GM21737 (cell line): ENCODE measurements around the gene TBXAS1.
A peak's percentile ranks its signal among the peaks of the same experiment; 100 is the strongest.

Source experiments
- ATAC-seq: cut with Tn5 transposase; IDR thresholded peaks from one replicate; pipeline ENCODE4 v1.9.1; 2021; ENCODE audit warnings: mild to moderate bottlenecking, moderate library complexity; ENCODE audit not compliant: unreplicated experiment

TBXAS1 gene

GRCh38 chr7:140061607-140061930 is 232.5 kb downstream of the TBXAS1 start:
- ATAC-seq, result no peak

GRCh38 chr7:140062118-140062527 is 233.1 kb downstream of the TBXAS1 start:
- peak; percentile 18 for ATAC-seq

GRCh38 chr7:140062528-140063299 is 233.7 kb downstream of the TBXAS1 start, which contains the start of gene PARP12:
Gene PARP12 (minus strand): TSS chr7:140062951. CDS start chr7:140062847, 104 bp downstream.
- ATAC-seq, result peak; percentile 95

GRCh38 chr7:140067052-140067451 is 238.0 kb downstream of the TBXAS1 start:
- no peak for ATAC-seq

GRCh38 chr7:140068033-140068432 is 239.0 kb downstream of the TBXAS1 start:
- no peak for ATAC-seq

GRCh38 chr7:140069298-140069949 is 240.4 kb downstream of the TBXAS1 start:
- no peak for ATAC-seq
